ENCODE results near the gene TARM1.

- no peak for TF ChIP-seq CTCF (conservative IDR thresholded peaks at IDR 0.05)
- no peak for TF ChIP-seq ZFX (IDR thresholded peaks at IDR 0.05)
Observed at GRCh38 chr19:54041969-54042606, 39.1 kb downstream of the TARM1 start.

Data from C4-2B (cell line).